ENCODE data around the gene C19orf12.
"Not testable (repeated sequence)": the region's sequence is repeated elsewhere in the genome, so short reads cannot be mapped to it uniquely, and the experiment has no call there.

C19orf12 gene

GRCh38 chr19:29675120-29675649 is 39.9 kb downstream of the C19orf12 start:
- DNase-seq (ENCODE audit: low spot score), result no peak

GRCh38 chr19:29674374-29675119 is 40.5 kb downstream of the C19orf12 start:
- no peak for DNase-seq (ENCODE audit: low spot score)

GRCh38 chr19:29673451-29674371 is 41.4 kb downstream of the C19orf12 start:
- DNase-seq (ENCODE audit: low spot score), result no peak

- DNase-seq (ENCODE audit: low spot score), result no peak
These were observed 42.1 kb downstream of the C19orf12 start for GRCh38 chr19:29672933-29673336.

GRCh38 chr19:29672319-29672932 is 42.6 kb downstream of the C19orf12 start:
- DNase-seq (ENCODE audit: low spot score), result no peak

- DNase-seq (ENCODE audit: low spot score), result no peak
These were observed 43.5 kb downstream of the C19orf12 start for GRCh38 chr19:29671393-29672160.

GRCh38 chr19:29671026-29671392 is 44.1 kb downstream of the C19orf12 start:
- DNase-seq (ENCODE audit: low spot score), result not testable (repeated sequence)

GRCh38 chr19:29670255-29670654 is 44.8 kb downstream of the C19orf12 start:
- DNase-seq (ENCODE audit: low spot score), result no peak

- DNase-seq (ENCODE audit: low spot score), result no peak
These were observed 46.1 kb downstream of the C19orf12 start for GRCh38 chr19:29668746-29669609.

- no peak for DNase-seq (ENCODE audit: low spot score)
These were observed 47.1 kb downstream of the C19orf12 start for GRCh38 chr19:29667901-29668341.

GRCh38 chr19:29667387-29667783 is 47.7 kb downstream of the C19orf12 start:
- DNase-seq (ENCODE audit: low spot score), result no peak

GRCh38 chr19:29666578-29667386 is 48.3 kb downstream of the C19orf12 start:
- DNase-seq (ENCODE audit: low spot score), result no peak

GRCh38 chr19:29665826-29666577 is 49.1 kb downstream of the C19orf12 start:
- DNase-seq (ENCODE audit: low spot score), result no peak

- peak; percentile 97 for DNase-seq (ENCODE audit: low spot score)
These were observed 49.7 kb downstream of the C19orf12 start, which contains the start of gene PLEKHF1 for GRCh38 chr19:29665215-29665825. PLEKHF1 (plus strand) TSS chr19:29665461; CDS start chr19:29673840, 8,379 bp downstream.

- DNase-seq (ENCODE audit: low spot score), result no peak
These were observed 50.3 kb downstream of the C19orf12 start for GRCh38 chr19:29664753-29665214.

GRCh38 chr19:29663861-29664752 is 51.0 kb downstream of the C19orf12 start:
- DNase-seq (ENCODE audit: low spot score), result no peak

All from D341Med (cell line).